Measurements from ENCODE around the gene EFHD1.

DNA sequence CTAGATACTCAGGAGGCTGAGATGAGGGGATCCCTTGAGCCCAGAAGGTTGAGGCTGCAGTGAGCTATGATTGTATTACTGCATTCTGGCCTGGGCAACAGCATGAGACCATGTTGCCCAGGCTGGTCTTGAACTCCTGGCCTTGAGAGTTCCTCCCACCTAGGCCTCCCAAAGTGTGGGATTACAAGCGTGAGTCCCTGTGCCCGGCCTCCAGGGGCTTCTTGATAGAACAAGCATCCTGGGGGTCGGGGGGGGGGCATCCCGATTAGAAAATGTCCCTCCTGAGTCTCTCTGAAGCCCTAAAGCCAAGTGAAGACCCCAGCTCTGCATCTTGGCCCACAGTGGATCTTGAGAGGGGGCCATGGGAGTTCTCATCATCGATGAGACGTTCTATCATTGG, 22.3 kb upstream of the EFHD1 start:
- TF ChIP-seq CTCF (IDR thresholded peaks at IDR 0.05 in 8 of 11, conservative IDR thresholded peaks at IDR 0.05 in 3 of 11) (no peak), POLR2AphosphoS5 (IDR thresholded peaks at IDR 0.05) (no peak)
